Ishikawa (cell line): ENCODE measurements around the gene OPN1SW.
A peak's percentile ranks its signal among the peaks of the same experiment; 100 is the strongest.

ENCODE experiments used
- CEBPB ChIP-seq: IDR thresholded peaks from 2 replicates; pipeline ENCODE4 v1.6.1; 2012
- CREB1 ChIP-seq: IDR thresholded peaks from 2 replicates; pipeline ENCODE4 v1.6.1; 2012; ENCODE audit warnings: low read depth
- EGR1 ChIP-seq: IDR thresholded peaks from 2 replicates; pipeline ENCODE4 v1.6.1; 2012
- EP300 ChIP-seq: IDR thresholded peaks from 2 replicates; pipeline ENCODE4 v1.6.1; 2012; ENCODE audit warnings: borderline replicate concordance
- FOXM1 ChIP-seq: IDR thresholded peaks from 2 replicates; pipeline ENCODE4 v1.6.1; 2012; ENCODE audit warnings: low read depth, borderline replicate concordance
- NFIC ChIP-seq: IDR thresholded peaks from 2 replicates; pipeline ENCODE4 v1.6.1; 2012
- RAD21 ChIP-seq: IDR thresholded peaks from 2 replicates; pipeline ENCODE4 v1.6.1; 2012; ENCODE audit warnings: low read depth
- TAF1 ChIP-seq: IDR thresholded peaks from 2 replicates; pipeline ENCODE4 v1.6.1; 2012; ENCODE audit warnings: low read depth, mild to moderate bottlenecking
- TCF12 ChIP-seq: IDR thresholded peaks from 2 replicates; pipeline ENCODE4 v1.6.1; 2012; ENCODE audit warnings: low read depth
- TEAD4 ChIP-seq: IDR thresholded peaks from 2 replicates; pipeline ENCODE4 v1.6.1; 2012
- YY1 ChIP-seq: IDR thresholded peaks from 2 replicates; pipeline ENCODE4 v1.6.1; 2012; ENCODE audit warnings: low read depth
- ZBTB7A ChIP-seq: IDR thresholded peaks from 2 replicates; pipeline ENCODE4 v1.6.1; 2012; ENCODE audit warnings: low read depth
- TF ChIP-seq, protein P1 (sequence below): IDR thresholded peaks from 2 replicates; pipeline ENCODE4 v1.6.1; 2012; ENCODE audit warnings: low read depth, mild to moderate bottlenecking
- TF ChIP-seq, protein P2 (sequence below): IDR thresholded peaks from 2 replicates; pipeline ENCODE4 v1.6.1; 2012
- TF ChIP-seq, protein P3 (sequence below): IDR thresholded peaks from 2 replicates; pipeline ENCODE4 v1.6.1; 2012

The OPN1SW gene

DNA sequence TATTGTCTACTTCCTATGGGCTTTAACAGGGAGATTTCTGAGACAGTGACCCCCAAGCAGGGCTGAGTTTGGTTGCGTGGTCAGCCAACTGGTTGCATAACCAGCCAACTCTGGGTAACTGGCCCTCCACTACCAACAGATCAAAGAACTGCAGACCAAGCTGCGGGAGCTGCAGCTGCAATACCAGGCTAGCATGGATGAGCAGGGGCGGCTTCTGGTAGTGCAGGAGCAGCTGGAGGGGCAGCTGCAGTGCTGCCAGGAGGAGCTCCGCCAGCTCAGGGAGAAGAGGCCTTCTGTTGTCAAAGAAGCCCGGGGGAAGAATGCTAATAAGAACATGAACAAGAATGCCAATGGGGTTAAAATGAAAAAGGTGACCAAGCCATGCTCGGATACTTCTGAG lies 38.9 kb upstream of the OPN1SW start:
- TF ChIP-seq ZBTB7A (no peak), TAF1 (no peak), EP300 (no peak), EGR1 (no peak), YY1 (no peak), TCF12 (no peak), RAD21 (no peak), CEBPB (no peak), TEAD4 (no peak), CREB1 (no peak), FOXM1 (no peak), NFIC (no peak)
- TF ChIP-seq, protein P1, sequence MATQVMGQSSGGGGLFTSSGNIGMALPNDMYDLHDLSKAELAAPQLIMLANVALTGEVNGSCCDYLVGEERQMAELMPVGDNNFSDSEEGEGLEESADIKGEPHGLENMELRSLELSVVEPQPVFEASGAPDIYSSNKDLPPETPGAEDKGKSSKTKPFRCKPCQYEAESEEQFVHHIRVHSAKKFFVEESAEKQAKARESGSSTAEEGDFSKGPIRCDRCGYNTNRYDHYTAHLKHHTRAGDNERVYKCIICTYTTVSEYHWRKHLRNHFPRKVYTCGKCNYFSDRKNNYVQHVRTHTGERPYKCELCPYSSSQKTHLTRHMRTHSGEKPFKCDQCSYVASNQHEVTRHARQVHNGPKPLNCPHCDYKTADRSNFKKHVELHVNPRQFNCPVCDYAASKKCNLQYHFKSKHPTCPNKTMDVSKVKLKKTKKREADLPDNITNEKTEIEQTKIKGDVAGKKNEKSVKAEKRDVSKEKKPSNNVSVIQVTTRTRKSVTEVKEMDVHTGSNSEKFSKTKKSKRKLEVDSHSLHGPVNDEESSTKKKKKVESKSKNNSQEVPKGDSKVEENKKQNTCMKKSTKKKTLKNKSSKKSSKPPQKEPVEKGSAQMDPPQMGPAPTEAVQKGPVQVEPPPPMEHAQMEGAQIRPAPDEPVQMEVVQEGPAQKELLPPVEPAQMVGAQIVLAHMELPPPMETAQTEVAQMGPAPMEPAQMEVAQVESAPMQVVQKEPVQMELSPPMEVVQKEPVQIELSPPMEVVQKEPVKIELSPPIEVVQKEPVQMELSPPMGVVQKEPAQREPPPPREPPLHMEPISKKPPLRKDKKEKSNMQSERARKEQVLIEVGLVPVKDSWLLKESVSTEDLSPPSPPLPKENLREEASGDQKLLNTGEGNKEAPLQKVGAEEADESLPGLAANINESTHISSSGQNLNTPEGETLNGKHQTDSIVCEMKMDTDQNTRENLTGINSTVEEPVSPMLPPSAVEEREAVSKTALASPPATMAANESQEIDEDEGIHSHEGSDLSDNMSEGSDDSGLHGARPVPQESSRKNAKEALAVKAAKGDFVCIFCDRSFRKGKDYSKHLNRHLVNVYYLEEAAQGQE: no peak
- TF ChIP-seq, protein P2, sequence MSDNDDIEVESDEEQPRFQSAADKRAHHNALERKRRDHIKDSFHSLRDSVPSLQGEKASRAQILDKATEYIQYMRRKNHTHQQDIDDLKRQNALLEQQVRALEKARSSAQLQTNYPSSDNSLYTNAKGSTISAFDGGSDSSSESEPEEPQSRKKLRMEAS: no peak
- TF ChIP-seq, protein P3, sequence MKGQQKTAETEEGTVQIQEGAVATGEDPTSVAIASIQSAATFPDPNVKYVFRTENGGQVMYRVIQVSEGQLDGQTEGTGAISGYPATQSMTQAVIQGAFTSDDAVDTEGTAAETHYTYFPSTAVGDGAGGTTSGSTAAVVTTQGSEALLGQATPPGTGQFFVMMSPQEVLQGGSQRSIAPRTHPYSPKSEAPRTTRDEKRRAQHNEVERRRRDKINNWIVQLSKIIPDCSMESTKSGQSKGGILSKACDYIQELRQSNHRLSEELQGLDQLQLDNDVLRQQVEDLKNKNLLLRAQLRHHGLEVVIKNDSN: no peak

DNA sequence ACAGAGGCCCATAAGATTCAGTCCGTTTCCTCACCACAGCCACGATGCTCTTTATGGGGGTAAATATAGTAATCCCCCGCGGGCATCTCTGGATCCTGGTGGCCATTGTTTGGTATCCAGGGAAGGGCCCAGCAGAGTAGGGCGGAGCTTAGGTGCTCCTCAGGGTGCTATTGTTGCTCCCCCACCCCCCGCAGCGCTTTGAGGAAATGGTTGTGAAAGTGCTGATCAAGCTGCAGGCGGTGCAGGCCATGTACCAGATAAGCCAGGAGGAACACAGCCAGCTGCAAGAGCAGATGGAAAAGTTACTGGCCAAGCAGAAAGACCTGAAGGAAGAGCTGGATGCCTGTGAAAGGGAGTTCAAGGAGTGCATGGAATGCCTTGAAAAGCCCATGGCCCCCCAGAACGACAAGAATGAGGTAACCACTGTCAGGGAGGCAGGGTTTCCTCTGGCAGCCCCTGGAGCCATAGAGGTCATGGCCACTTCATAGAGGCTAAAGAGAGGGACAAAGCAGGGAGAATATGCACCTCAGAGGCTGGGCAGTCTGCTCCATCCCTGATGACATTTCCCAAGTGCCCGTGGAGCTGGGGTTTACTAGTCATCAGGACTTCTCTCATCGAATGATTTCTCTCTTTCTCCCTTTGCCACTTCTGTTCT lies 37.0 kb upstream of the OPN1SW start:
- TF ChIP-seq TEAD4 (no peak), CREB1 (no peak), FOXM1 (no peak), RAD21 (no peak), ZBTB7A (no peak), EP300 (no peak), CEBPB (peak; percentile 46; the same call in 1 of the 2 replicates)
- TF ChIP-seq, protein P2: no peak

DNA sequence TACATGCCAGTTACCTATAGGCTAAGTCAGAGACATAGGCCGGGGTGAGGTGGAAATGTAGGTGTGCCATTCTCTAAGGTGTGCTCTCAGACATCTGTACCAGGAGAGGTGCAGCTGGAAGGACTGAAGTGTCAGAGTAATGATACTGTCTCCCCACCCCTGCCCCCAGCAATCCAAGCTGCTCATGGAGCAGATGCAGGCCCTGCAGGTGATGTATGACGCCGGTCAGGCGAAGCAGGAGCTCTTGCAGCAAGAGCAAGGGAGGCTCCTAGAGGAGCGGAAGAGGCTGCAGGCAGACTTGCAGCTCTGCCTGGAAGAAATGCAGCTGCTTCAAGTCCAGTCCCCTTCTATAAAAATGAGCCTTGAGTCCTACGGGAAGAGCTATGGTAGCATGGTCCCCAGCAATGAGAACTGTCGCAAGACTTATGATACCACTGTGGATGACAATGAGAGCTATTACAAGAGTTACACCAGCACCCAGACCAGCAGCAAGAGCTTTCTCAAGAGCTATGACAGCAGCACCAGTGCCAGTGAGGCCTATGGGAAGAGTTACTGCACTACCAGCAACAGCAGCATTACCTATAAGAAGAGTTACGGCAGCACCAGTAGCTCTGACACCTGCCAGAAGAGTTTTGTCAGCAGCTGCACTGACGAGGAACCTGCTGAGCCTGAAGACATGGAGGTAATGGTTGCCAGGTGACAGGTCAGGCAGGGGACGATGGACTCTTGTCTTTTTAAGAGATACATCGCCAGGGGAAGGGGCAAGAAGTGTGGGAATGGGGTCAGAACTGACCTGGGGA lies 36.2 kb upstream of the OPN1SW start:
- TF ChIP-seq, protein P3: no peak
- no peak for TF ChIP-seq ZBTB7A
- no peak for TF ChIP-seq TEAD4
- TF ChIP-seq NFIC: no peak
- no peak for TF ChIP-seq CEBPB

DNA sequence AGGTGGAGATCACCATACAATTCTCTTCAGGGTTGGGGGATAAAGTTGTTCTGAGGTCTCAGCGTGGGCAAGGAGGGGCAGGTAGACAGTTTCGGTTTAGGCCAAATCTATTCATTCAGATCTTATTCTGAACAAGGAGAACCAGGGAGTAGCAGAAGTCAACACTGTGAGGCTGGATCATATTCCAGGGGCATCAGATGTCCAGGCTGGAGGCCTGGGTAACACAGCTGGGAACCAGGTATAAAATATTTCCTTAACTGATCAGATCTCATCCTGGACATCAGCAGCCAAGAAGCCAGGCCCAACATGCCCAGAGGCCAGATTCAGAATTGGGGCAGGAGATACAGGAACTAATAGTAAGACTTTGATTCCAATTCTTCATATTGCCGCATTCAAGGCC lies 35.4 kb upstream of the OPN1SW start:
- TF ChIP-seq TCF12: no peak
- TF ChIP-seq RAD21: no peak
- no peak for TF ChIP-seq CEBPB
- no peak for TF ChIP-seq FOXM1
- TF ChIP-seq TAF1: no peak
- TF ChIP-seq EGR1: no peak
- no peak for TF ChIP-seq YY1
- TF ChIP-seq TEAD4: no peak
- TF ChIP-seq, protein P3: no peak
- no peak for TF ChIP-seq CREB1
- TF ChIP-seq, protein P2: no peak
- TF ChIP-seq EP300: no peak
- TF ChIP-seq, protein P1: no peak
- no peak for TF ChIP-seq ZBTB7A
- TF ChIP-seq NFIC: no peak

DNA sequence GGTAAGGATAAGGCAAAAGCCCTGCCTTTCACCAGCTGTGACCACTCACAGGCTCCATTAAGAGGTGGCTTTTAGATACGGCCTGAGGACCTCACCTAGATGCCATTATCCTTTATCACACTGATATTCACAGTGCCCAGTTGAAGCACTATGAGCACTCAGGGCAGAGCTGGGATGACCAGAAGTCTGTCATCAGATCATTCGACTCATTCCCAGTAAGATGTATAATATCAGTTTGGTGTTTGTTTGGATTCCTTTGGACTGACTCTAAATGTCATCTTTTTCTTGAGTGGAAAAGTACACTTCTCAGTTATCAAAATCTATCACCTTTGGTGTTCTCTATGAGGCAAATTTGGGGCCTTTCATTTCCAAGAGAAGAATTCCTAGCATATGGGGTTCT lies 34.9 kb upstream of the OPN1SW start:
- TF ChIP-seq CEBPB (no peak), ZBTB7A (no peak), CREB1 (no peak), TAF1 (no peak), RAD21 (no peak), TCF12 (no peak), FOXM1 (no peak)
- TF ChIP-seq, protein P2: no peak
- TF ChIP-seq, protein P1: no peak
